IMR-90 (cell line): ENCODE measurements around the gene SS18L1. TPM values are rescaled to one million over a fixed set of nuclear protein-coding genes. Genes with fewer than 3 reads are reported as not detected.

Experiments
- ATAC-seq: fragments of 200-7000 bp; cut with Tn5 transposase; 2 replicates; pipeline ENCODE4 v1.9.1; 2020; ENCODE audit warnings: low read depth, mild to moderate bottlenecking, moderate library complexity
- BruUV-seq: library from RNA; stranded (reverse); fragments of 400-500 nt; replicated peaks from 2 replicates; lab custom pipeline; 2021; lab: Mats Ljungman, UMichigan
- CTCF ChIA-PET: fragments of 300-600 bp; formaldehyde crosslinking; extraction: SDS; loops from one replicate; lab custom pipeline; 2021; ENCODE audit warnings: antibody characterized with exemption; lab: Yijun Ruan, JAX
- POLR2A ChIA-PET: fragments of 300-600 bp; sonication (Branson Sonifier 250); formaldehyde crosslinking; loops from one replicate; lab custom pipeline; 2022; ENCODE audit warnings: antibody characterized with exemption; ENCODE audit not compliant: unreplicated experiment; lab: Charles Lee
- DNase-seq: peaks from one replicate; pipeline ENCODE4 v3.0.0; 2013
- H2AFZ ChIP-seq: replicated peaks from 2 replicates; pipeline ENCODE3; 2013; ENCODE audit warnings: low read length, mild to moderate bottlenecking; ENCODE audit not compliant: poor library complexity
- H2AK5ac ChIP-seq: 2 replicates; pipeline ENCODE4 v1.6.1; 2013; ENCODE audit warnings: low read depth, low read length, inconsistent platforms
- H2AK9ac ChIP-seq: replicated peaks from 2 replicates; pipeline ENCODE3; 2013; ENCODE audit warnings: mild to moderate bottlenecking, low read depth, low read length, moderate library complexity; ENCODE audit not compliant: poor library complexity
- H2BK120ac ChIP-seq: 2 replicates; pipeline ENCODE4 v1.6.1; 2013; ENCODE audit warnings: low read depth, low read length, inconsistent platforms
- H2BK15ac ChIP-seq: 3 replicates; pipeline ENCODE4 v1.6.1; 2013; ENCODE audit warnings: low read depth, low read length, inconsistent platforms
- H2BK20ac ChIP-seq: 2 replicates; pipeline ENCODE4 v1.6.1; 2013; ENCODE audit warnings: low read depth, mild to moderate bottlenecking, inconsistent platforms, low read length, moderate library complexity
- H2BK5ac ChIP-seq: 2 replicates; pipeline ENCODE4 v1.6.1; 2013; ENCODE audit warnings: mild to moderate bottlenecking, low read depth, low read length, inconsistent platforms; ENCODE audit not compliant: poor library complexity, severe bottlenecking
- H3K14ac ChIP-seq: replicated peaks from 2 replicates; pipeline ENCODE4 v1.6.1; 2013; ENCODE audit warnings: low read depth, low read length, inconsistent platforms
- H3K18ac ChIP-seq: 2 replicates; pipeline ENCODE4 v1.6.1; 2013; ENCODE audit warnings: low read depth, low read length, control low read depth
- H3K23ac ChIP-seq: 2 replicates; pipeline ENCODE4 v1.6.1; 2013; ENCODE audit warnings: low read depth, low read length, inconsistent platforms
- H3K27ac ChIP-seq: 2 replicates; pipeline ENCODE4 v1.5.1; 2013; ENCODE audit warnings: mild to moderate bottlenecking, control low read depth, low read length; ENCODE audit not compliant: insufficient read depth
- H3K27me3 ChIP-seq: 2 replicates; pipeline ENCODE4 v1.6.1; 2013; ENCODE audit warnings: low read length; ENCODE audit not compliant: control insufficient read depth, insufficient read depth
- H3K36me3 ChIP-seq: 2 replicates; pipeline ENCODE4 v1.6.1; 2013; ENCODE audit warnings: low read length, mixed read lengths; ENCODE audit not compliant: control insufficient read depth, insufficient read depth
- H3K4ac ChIP-seq: 2 replicates; pipeline ENCODE4 v1.6.1; 2013; ENCODE audit warnings: low read depth, low read length, inconsistent platforms
- H3K4me1 ChIP-seq: 2 replicates; pipeline ENCODE4 v1.6.1; 2013; ENCODE audit warnings: low read length, mixed read lengths; ENCODE audit not compliant: control insufficient read depth, insufficient read depth
- H3K4me2 ChIP-seq: 2 replicates; pipeline ENCODE4 v1.6.1; 2013; ENCODE audit warnings: low read depth, mild to moderate bottlenecking, control low read depth, low read length, moderate library complexity
- H3K4me3 ChIP-seq: 2 replicates; pipeline ENCODE4 v1.5.1; 2013; ENCODE audit warnings: low read depth, mild to moderate bottlenecking, control low read depth, low read length, moderate library complexity; ENCODE audit not compliant: insufficient read depth
- H3K56ac ChIP-seq: 2 replicates; pipeline ENCODE4 v1.6.1; 2013; ENCODE audit warnings: low read length, inconsistent platforms; ENCODE audit not compliant: insufficient read depth; ENCODE audit errors: extremely low read depth
- H3K79me1 ChIP-seq, 2 experiments: 2 replicates each; pipeline ENCODE4 v1.6.1; 2013; ENCODE audit warnings: low read length in 2 of 2, inconsistent platforms in 1 of 2, low read depth in 1 of 2
- H3K9ac ChIP-seq: 2 replicates; pipeline ENCODE4 v1.6.1; 2013; ENCODE audit warnings: low read depth, low read length, control low read depth
- H3K9me1 ChIP-seq: 2 replicates; pipeline ENCODE4 v1.6.1; 2013; ENCODE audit warnings: low read length, inconsistent platforms; ENCODE audit not compliant: insufficient read depth
- H3K9me3 ChIP-seq: 2 replicates; pipeline ENCODE4 v1.6.1; 2013; ENCODE audit warnings: low read length; ENCODE audit not compliant: control insufficient read depth, insufficient read depth
- H4K20me1 ChIP-seq: 2 replicates; pipeline ENCODE4 v1.6.1; 2013; ENCODE audit warnings: low read length, inconsistent platforms; ENCODE audit not compliant: insufficient read depth
- H4K5ac ChIP-seq: 2 replicates; pipeline ENCODE4 v1.6.1; 2013; ENCODE audit warnings: mild to moderate bottlenecking, low read depth, low read length, control low read depth
- H4K8ac ChIP-seq, 2 experiments: 2 replicates each; pipeline ENCODE4 v1.6.1; 2013; ENCODE audit warnings: low read depth in 2 of 2, low read length in 2 of 2, control low read depth in 1 of 2, inconsistent platforms in 1 of 2
- H4K91ac ChIP-seq: 2 replicates; pipeline ENCODE4 v1.6.1; 2013; ENCODE audit warnings: low read depth, low read length, inconsistent platforms; ENCODE audit not compliant: insufficient read depth
- BHLHE40 ChIP-seq: fragments of 150-350 bp; IDR thresholded peaks from 2 replicates; pipeline ENCODE4 v1.6.1; 2016; ENCODE audit warnings: mild to moderate bottlenecking, low read depth, low read length
- CEBPB ChIP-seq: IDR thresholded peaks from 2 replicates; pipeline ENCODE4 v1.6.1; 2012; ENCODE audit warnings: low read depth, low read length, improper control_type of control experiment
- CHD1 ChIP-seq: IDR thresholded peaks from 2 replicates; pipeline ENCODE4 v1.6.1; 2012; ENCODE audit warnings: low read depth, low read length, improper control_type of control experiment
- FOS ChIP-seq: fragments of 150-350 bp; IDR thresholded peaks from 2 replicates; pipeline ENCODE4 v1.6.1; 2016; ENCODE audit warnings: low read depth, low read length
- MAFK ChIP-seq: IDR thresholded peaks from 2 replicates; pipeline ENCODE4 v1.6.1; 2012; ENCODE audit warnings: low read depth, low read length, improper control_type of control experiment
- MAZ ChIP-seq: IDR thresholded peaks from 2 replicates; pipeline ENCODE4 v1.6.1; 2012; ENCODE audit warnings: low read depth, mild to moderate bottlenecking, low read length, improper control_type of control experiment, moderate library complexity, borderline replicate concordance
- RAD21 ChIP-seq: IDR thresholded peaks from 2 replicates; pipeline ENCODE4 v1.6.1; 2012; ENCODE audit warnings: low read length, improper control_type of control experiment
- RCOR1 ChIP-seq: IDR thresholded peaks from 2 replicates; pipeline ENCODE4 v1.6.1; 2012; ENCODE audit warnings: mild to moderate bottlenecking, low read length, improper control_type of control experiment; ENCODE audit not compliant: insufficient replicate concordance
- RFX5 ChIP-seq: IDR thresholded peaks from 2 replicates; pipeline ENCODE4 v1.8.0; 2012; ENCODE audit warnings: low read depth, mild to moderate bottlenecking, low read length, moderate library complexity
- SMC3 ChIP-seq: fragments of 150-350 bp; IDR thresholded peaks from 2 replicates; pipeline ENCODE4 v1.6.1; 2016; ENCODE audit warnings: low read depth, mild to moderate bottlenecking, antibody characterized with exemption, low read length, moderate library complexity
- WGBS, 2 experiments: methylation state at CpG; one replicate each; pipeline versions ENCODE4 v1.1.5 to v1.1.7; 2013; ENCODE audit warnings: missing lambda C conversion rate in 2 of 2; ENCODE audit not compliant: insufficient read length in 1 of 2; ENCODE audit errors: extremely low coverage in 2 of 2; 5-methylcytosine and 5-hydroxymethylcytosine counted together
- dilution Hi-C: fragments of 300-500 bp; cut with HindIII; formaldehyde crosslinking; loops from one replicate; pipeline ENCODE4 v1.14.3; 2018; ENCODE audit warnings: low sequenced_read_pairs; ENCODE audit not compliant: unreplicated experiment
- in situ Hi-C: fragments of 300-500 bp; cut with MboI; formaldehyde crosslinking; loops from 3 replicates; pipeline ENCODE4 v1.14.3; 2019; ENCODE audit warnings: low sequenced_read_pairs, inconsistent platforms, mixed read lengths
- intact Hi-C: fragments of 100-400 bp; cut with micrococcal nuclease; formaldehyde crosslinking; loops from 2 replicates; pipeline ENCODE4 v1.10.0; 2022
- polyA plus RNA-seq, 3 experiments: library from polyadenylated mRNA; depleted of rRNA; stranded (reverse); fragments of >200 nt; gene quantifications; 2 replicates each; pipeline ENCODE4 v1.2.3, GENCODE V29; 2012; ENCODE audit warnings: low replicate concordance in 1 of 3
- total RNA-seq: library from RNA; depleted of rRNA; stranded (reverse); fragments of >200 nt; gene quantifications from 2 replicates; pipeline ENCODE4 v1.2.3, GENCODE V29; 2012
- TF ChIP-seq, protein P1 (sequence below): fragments of 150-350 bp; IDR thresholded peaks from 2 replicates; pipeline ENCODE4 v1.6.1; 2016; ENCODE audit warnings: low read depth, mild to moderate bottlenecking, low read length, moderate library complexity, borderline replicate concordance
- TF ChIP-seq, protein P2 (sequence below): fragments of 150-350 bp; IDR thresholded peaks from 2 replicates; pipeline ENCODE4 v1.6.1; 2017; ENCODE audit warnings: mild to moderate bottlenecking, antibody characterized with exemption, low read length, low read depth
- TF ChIP-seq, protein P3 (sequence below): conservative IDR thresholded peaks from 2 replicates; pipeline ENCODE4 v1.5.1; 2012; ENCODE audit warnings: mild to moderate bottlenecking, low read depth, low read length, improper control_type of control experiment

Gene SS18L1
- total and polyA plus RNA-seq, 2 of the 4 experiments (the other 2 are of a cell fraction), result 8.1 to 12.2 TPM

DNA sequence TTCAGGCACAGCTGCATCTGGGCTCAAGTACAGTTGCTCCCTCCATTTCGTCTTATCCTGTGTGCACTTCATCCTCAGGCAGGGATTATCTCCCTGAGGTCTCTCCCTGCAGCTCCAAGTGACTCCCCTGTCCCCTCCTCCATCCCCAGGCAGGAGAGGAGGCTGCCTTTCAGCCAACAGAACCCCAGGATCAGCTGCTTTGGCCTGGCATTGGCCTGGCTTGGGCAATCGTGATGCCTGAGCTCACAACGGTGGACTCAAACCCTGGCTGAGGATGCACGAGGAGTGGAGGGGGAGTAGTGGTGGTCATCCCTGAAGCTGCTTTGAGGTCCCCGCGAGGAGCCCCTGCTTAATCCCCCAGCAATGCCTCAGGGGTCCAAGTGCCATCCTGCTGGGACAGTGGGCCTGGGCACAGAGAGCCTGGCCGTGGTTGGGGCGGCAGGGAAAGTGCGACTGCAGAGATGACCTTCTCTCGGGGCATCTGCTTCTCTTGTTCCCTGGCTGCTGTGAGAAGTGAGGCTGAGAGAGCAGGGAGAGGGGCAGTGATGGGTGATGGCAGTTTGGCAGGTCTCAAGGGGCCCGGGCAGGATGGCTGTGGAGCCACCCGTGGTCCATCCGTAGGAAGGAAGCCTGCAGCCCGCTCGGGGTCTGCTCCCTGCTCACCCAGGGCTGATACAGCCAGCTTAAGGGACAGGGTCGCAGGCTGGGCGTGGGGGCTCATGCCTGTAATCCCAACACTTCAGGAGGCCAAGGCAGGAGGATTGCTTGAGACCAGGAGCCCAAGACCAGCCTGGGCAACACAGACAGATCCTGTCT lies 82.5 kb downstream of the SS18L1 start:
- in situ Hi-C loops, result no loop called here
- dilution Hi-C loops, result no loop called here
- H3K4me3 ChIP-seq, result no peak overlapping the region
- H3K14ac ChIP-seq, result no peak overlapping the region
- ATAC-seq (no peak), DNase-seq (no peak)
- no peak overlapping the region for H2AK9ac ChIP-seq
- H3K36me3 ChIP-seq, result no peaks in the 10 kb centered on the region
- no peak overlapping the region for H3K27ac ChIP-seq
- ChIA-PET CTCF (no interaction called here), POLR2A (no interaction called here)
- intact Hi-C loops, result no loop called here
- no peaks in the 10 kb centered on the region; the same call in 1 of the 2 replicates for H3K9me3 ChIP-seq
- no peaks in the 10 kb centered on the region for H3K9me1 ChIP-seq
- no peak overlapping the region for H4K8ac ChIP-seq
- WGBS, 2 experiments, result 54% methylated on average over 11 of the region's 17 CpGs; no CpG with 5 or more reads in 1 of the 2 experiments
- BruUV-seq, result no TSS peak
- no peak overlapping the region for H2AK5ac ChIP-seq
- H2BK5ac ChIP-seq, result no peak overlapping the region
- no peak overlapping the region for H2BK120ac ChIP-seq
- H3K18ac ChIP-seq, result no peak overlapping the region
- H3K4ac ChIP-seq, result no peak overlapping the region
- no peak overlapping the region for H2BK20ac ChIP-seq
- H3K9ac ChIP-seq, result no peak overlapping the region
- no peak overlapping the region for H2BK15ac ChIP-seq
- H3K56ac ChIP-seq, result no peak overlapping the region
- H3K23ac ChIP-seq, result no peak overlapping the region
- H3K4me2 ChIP-seq, result no peak overlapping the region
- H3K27me3 ChIP-seq, result peaks cover 78% of the 10 kb centered on the region
- TF ChIP-seq, protein P1, sequence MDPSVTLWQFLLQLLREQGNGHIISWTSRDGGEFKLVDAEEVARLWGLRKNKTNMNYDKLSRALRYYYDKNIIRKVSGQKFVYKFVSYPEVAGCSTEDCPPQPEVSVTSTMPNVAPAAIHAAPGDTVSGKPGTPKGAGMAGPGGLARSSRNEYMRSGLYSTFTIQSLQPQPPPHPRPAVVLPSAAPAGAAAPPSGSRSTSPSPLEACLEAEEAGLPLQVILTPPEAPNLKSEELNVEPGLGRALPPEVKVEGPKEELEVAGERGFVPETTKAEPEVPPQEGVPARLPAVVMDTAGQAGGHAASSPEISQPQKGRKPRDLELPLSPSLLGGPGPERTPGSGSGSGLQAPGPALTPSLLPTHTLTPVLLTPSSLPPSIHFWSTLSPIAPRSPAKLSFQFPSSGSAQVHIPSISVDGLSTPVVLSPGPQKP, result no peak
- TF ChIP-seq CHD1 (no peak), RFX5 (no peak), MAFK (no peak), BHLHE40 (no peak), SMC3 (no peak), CEBPB (no peak), RCOR1 (no peak), FOS (no peak), RAD21 (no peak), MAZ (no peak)
- TF ChIP-seq, protein P2, sequence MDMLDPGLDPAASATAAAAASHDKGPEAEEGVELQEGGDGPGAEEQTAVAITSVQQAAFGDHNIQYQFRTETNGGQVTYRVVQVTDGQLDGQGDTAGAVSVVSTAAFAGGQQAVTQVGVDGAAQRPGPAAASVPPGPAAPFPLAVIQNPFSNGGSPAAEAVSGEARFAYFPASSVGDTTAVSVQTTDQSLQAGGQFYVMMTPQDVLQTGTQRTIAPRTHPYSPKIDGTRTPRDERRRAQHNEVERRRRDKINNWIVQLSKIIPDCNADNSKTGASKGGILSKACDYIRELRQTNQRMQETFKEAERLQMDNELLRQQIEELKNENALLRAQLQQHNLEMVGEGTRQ, result no peak
- TF ChIP-seq, protein P3, sequence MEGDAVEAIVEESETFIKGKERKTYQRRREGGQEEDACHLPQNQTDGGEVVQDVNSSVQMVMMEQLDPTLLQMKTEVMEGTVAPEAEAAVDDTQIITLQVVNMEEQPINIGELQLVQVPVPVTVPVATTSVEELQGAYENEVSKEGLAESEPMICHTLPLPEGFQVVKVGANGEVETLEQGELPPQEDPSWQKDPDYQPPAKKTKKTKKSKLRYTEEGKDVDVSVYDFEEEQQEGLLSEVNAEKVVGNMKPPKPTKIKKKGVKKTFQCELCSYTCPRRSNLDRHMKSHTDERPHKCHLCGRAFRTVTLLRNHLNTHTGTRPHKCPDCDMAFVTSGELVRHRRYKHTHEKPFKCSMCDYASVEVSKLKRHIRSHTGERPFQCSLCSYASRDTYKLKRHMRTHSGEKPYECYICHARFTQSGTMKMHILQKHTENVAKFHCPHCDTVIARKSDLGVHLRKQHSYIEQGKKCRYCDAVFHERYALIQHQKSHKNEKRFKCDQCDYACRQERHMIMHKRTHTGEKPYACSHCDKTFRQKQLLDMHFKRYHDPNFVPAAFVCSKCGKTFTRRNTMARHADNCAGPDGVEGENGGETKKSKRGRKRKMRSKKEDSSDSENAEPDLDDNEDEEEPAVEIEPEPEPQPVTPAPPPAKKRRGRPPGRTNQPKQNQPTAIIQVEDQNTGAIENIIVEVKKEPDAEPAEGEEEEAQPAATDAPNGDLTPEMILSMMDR, result no peak
- H2AFZ ChIP-seq, result no peak overlapping the region
- no peak overlapping the region for H4K91ac ChIP-seq
- no peak overlapping the region for H4K5ac ChIP-seq
- no peaks in the 10 kb centered on the region for H3K79me1 ChIP-seq
- H4K20me1 ChIP-seq, result peaks cover 2% of the 10 kb centered on the region; the same call in 1 of the 2 replicates
- H3K4me1 ChIP-seq, result no peaks in the 10 kb centered on the region
